ENCODE data around the gene DHRS12. TPM values are rescaled to one million over a fixed set of nuclear protein-coding genes. Genes with fewer than 3 reads are reported as not detected.

Gene DHRS12
- total RNA-seq, 1 experiment from 2014 or later: 2.4 TPM

- no peaks in the 10 kb centered on the region for H3K9me3 ChIP-seq (replicated peaks)
- no peak overlapping the region for H3K4me3 ChIP-seq
- no peak overlapping the region for H3K27ac ChIP-seq
- peaks cover 14% of the 10 kb centered on the region; the same call in 1 of the 2 replicates for H3K36me3 ChIP-seq
- H3K27me3 ChIP-seq: no peaks in the 10 kb centered on the region
- DNase-seq: peak in 1 of 2 experiments; percentile 15
- H3K4me1 ChIP-seq: peaks cover 13% of the 10 kb centered on the region
These were observed 74.0 kb downstream of the DHRS12 start for GRCh38 chr13:51729866-51730553.

- Histone ChIP-seq H3K27ac (no peak overlapping the region), H3K27me3 (no peaks in the 10 kb centered on the region), H3K36me3 (peaks cover 10% of the 10 kb centered on the region; the same call in 1 of the 2 replicates), H3K9me3 (replicated peaks) (no peaks in the 10 kb centered on the region), H3K4me1 (peaks cover 13% of the 10 kb centered on the region), H3K4me3 (no peak overlapping the region)
- peak in 1 of 2 experiments; percentile 13 for DNase-seq
These were observed 75.0 kb downstream of the DHRS12 start for GRCh38 chr13:51728972-51729371.

- DNase-seq: no peak
- Histone ChIP-seq H3K4me3 (no peak overlapping the region), H3K27ac (no peak overlapping the region), H3K4me1 (peaks cover 13% of the 10 kb centered on the region), H3K36me3 (peaks cover 10% of the 10 kb centered on the region; the same call in 1 of the 2 replicates), H3K9me3 (replicated peaks) (no peaks in the 10 kb centered on the region), H3K27me3 (no peaks in the 10 kb centered on the region)
These were observed 75.7 kb downstream of the DHRS12 start for GRCh38 chr13:51728275-51728673.

DNA sequence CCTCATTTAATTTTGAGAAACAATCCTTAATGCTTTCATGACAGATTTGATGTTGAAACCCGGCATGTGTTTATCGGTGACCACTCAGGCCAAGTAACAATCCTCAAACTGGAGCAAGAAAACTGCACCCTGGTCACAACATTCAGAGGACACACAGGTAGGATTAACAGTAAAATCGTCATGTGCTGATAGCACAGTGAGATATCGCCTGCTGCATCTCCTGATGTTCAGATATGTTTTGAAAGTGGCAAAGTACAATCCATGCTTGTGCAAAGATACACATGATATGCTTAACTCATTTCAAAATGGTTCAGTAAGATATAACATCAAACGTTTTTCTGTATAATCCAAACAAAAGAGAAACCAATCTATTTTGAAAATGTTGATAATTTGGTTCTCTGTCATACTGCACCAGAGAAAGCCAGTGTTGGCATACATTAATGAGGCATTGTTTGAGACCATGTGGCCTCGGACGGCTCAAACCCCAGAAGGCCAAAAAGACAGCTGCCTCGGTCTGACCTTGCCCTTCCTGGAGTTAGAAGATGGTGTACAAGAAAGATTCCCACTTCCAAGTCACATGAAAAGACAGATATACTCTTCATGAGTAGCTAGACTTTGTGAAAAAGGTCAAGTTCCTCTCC, 76.2 kb downstream of the DHRS12 start:
- Histone ChIP-seq H3K27ac (no peak overlapping the region), H3K36me3 (peaks cover 10% of the 10 kb centered on the region; the same call in 1 of the 2 replicates), H3K4me3 (no peak overlapping the region), H3K9me3 (replicated peaks) (no peaks in the 10 kb centered on the region), H3K4me1 (peaks cover 13% of the 10 kb centered on the region), H3K27me3 (no peaks in the 10 kb centered on the region)
- DNase-seq: peak; percentile 11 to 42

DNA sequence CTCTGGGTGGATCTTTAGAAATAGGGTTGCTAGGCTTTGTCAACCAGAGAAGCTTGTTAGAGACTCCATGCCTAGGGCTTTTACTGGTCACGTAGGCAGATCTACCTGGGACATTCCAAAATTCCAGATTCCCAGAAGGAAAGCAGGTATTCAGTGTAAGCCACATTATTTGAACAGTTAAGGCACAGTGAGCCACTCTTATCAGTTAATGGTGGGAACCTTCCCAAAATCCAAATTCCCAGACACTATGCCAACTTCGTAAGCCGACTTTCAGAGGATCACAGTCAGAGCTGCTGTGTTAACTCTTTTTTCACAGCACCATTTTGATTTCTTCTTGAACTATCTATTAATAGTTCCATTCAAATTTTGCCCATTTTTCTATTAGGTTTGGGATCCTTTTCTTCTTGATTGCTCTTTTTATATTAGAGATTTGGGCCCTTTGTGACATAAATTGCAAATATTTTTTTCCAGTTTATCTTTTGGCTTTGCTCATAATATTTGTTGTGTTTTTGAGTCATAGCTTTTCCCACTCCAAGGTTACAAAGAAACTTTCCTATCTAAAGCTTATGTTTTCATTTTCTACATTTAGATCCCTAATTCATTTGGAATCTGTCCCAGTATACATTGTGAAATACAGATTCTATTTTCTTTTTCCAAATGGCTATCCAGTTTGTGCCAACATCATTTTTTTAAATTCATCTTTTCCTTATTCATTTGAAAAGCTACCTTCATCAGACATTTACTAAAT, 77.3 kb downstream of the DHRS12 start:
- Histone ChIP-seq H3K36me3 (peaks cover 8% of the 10 kb centered on the region; the same call in 1 of the 2 replicates), H3K4me3 (no peak overlapping the region), H3K27ac (no peak overlapping the region), H3K4me1 (peaks cover 10% of the 10 kb centered on the region), H3K9me3 (replicated peaks) (no peaks in the 10 kb centered on the region), H3K27me3 (no peaks in the 10 kb centered on the region)
- no peak for DNase-seq

GRCh38 chr13:51724721-51725120, 79.2 kb downstream of the DHRS12 start:
- H3K27me3 ChIP-seq: no peaks in the 10 kb centered on the region
- peaks cover 9% of the 10 kb centered on the region; the same call in 1 of the 2 replicates for H3K36me3 ChIP-seq
- H3K4me1 ChIP-seq: peaks cover 3% of the 10 kb centered on the region
- DNase-seq: no peak
- H3K27ac ChIP-seq: no peak overlapping the region
- no peaks in the 10 kb centered on the region for H3K9me3 ChIP-seq (replicated peaks)
- no peak overlapping the region for H3K4me3 ChIP-seq

- Histone ChIP-seq H3K27me3 (no peaks in the 10 kb centered on the region), H3K9me3 (replicated peaks) (no peaks in the 10 kb centered on the region), H3K4me3 (no peak overlapping the region), H3K4me1 (no peaks in the 10 kb centered on the region), H3K27ac (no peak overlapping the region), H3K36me3 (peaks cover 7% of the 10 kb centered on the region; the same call in 1 of the 2 replicates)
- DNase-seq: no peak
These were observed 80.4 kb downstream of the DHRS12 start for GRCh38 chr13:51723529-51723928.

DNA sequence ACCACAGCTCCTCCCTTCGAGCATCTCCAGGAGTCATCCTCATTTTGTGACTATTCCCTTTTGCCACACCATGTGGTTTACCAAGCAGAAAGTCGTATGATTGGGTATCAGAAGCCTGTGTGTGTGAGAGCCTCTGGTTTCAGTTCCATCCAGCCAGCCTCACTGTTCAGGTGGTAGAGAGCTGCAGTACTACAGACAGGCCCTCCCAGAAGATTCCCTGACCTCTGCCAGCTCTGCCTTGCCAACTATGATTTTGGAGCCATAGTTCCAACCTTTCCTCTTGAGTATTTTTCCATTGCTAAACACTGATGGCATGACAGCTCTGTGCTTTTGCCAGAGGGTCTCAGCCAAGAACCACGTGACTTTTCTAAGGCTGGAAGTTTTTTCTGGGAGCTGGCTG, 82.5 kb downstream of the DHRS12 start:
- no peak for DNase-seq

DNA sequence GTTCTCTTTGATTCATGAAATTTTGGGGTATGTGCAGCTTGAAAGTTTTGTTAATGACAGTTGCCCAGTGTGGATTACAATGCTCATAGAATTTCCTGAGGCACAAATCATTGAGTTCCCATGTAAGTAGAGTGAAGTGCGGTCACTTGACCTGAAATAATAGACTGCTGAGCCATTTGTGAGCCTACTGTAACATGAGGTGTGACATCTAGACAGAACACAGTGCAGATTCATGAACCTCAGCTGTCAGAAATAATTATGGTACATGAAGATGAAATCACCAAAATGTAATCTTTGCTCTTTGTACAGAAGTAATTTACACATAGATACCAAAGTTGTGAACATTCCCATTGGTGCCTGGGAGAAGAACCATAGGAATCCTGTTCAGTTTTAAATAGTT, 84.6 kb downstream of the DHRS12 start:
- no peaks in the 10 kb centered on the region for H3K9me3 ChIP-seq (replicated peaks)
- peaks cover 2% of the 10 kb centered on the region; the same call in 1 of the 2 replicates for H3K36me3 ChIP-seq
- H3K4me3 ChIP-seq: no peak overlapping the region
- no peaks in the 10 kb centered on the region for H3K27me3 ChIP-seq
- no peak for DNase-seq
- no peak overlapping the region for H3K27ac ChIP-seq
- H3K4me1 ChIP-seq: no peaks in the 10 kb centered on the region

More for the DNA sequence above, 82.5 kb downstream of the DHRS12 start:
- no peaks in the 10 kb centered on the region for H3K4me1 ChIP-seq
- H3K9me3 ChIP-seq (replicated peaks): no peaks in the 10 kb centered on the region
- H3K36me3 ChIP-seq: peaks cover 2% of the 10 kb centered on the region; the same call in 1 of the 2 replicates
- no peak overlapping the region for H3K27ac ChIP-seq
- H3K27me3 ChIP-seq: no peaks in the 10 kb centered on the region
- H3K4me3 ChIP-seq: no peak overlapping the region

Other genes with a start within 250 kb of the DHRS12 start
- 11.2 and 13.2 TPM in 2 replicates for gene WDFY2, start 219.7 kb downstream of the DHRS12 start, total RNA-seq (2014; rRNA removed; shearing (Covaris generic))
- not detected in 2 replicates for gene TMEM272, start 41.0 kb upstream of the DHRS12 start, total RNA-seq (2014; rRNA removed; shearing (Covaris generic))
- gene CCDC70, start 57.8 kb upstream of the DHRS12 start, total RNA-seq (2014; rRNA removed; shearing (Covaris generic)): not detected in 2 replicates
- 1.8 TPM in 2 replicates for gene ATP7B, start 207.3 kb upstream of the DHRS12 start, total RNA-seq (2014; rRNA removed; shearing (Covaris generic))
- gene ALG11, start 208.2 kb upstream of the DHRS12 start, total RNA-seq (2014; rRNA removed; shearing (Covaris generic)): 21.4 and 28.8 TPM in 2 replicates
- gene UTP14C, start 220.5 kb upstream of the DHRS12 start, total RNA-seq (2014; rRNA removed; shearing (Covaris generic)): 17.0 and 17.7 TPM in 2 replicates